Body of pancreas (tissue), 4 donors: ENCODE data around the gene SEC61G. TPM values are rescaled to one million over a fixed set of nuclear protein-coding genes. Genes with fewer than 3 reads are reported as not detected.

Experiments
- ATAC-seq: fragments of 150-250 bp; one replicate; pipeline ENCODE4 v1.9.1; 2016
- DNase-seq, 4 donors: peaks; one replicate each; pipeline ENCODE4 v3.0.0-alpha.2; 2019
- H3K27ac ChIP-seq, 4 donors: fragments of 200-600 bp; sonication (generic); 1 replicate in 3 of 4; 2 replicates in 1 of 4; pipeline versions ENCODE4 v1.5.1 to v1.6.1; 2016 to 2019; ENCODE audit warnings: mild to moderate bottlenecking in 1 of 4, mixed read lengths in 1 of 4, moderate library complexity in 1 of 4
- H3K27me3 ChIP-seq, 2 donors: fragments of 200-600 bp; sonication (generic); one replicate each; pipeline ENCODE4 v1.6.0; 2016; ENCODE audit warnings: mild to moderate bottlenecking in 1 of 2
- H3K36me3 ChIP-seq, 2 donors: fragments of 200-600 bp; sonication (generic); replicated peaks in 1 of 2; 2 replicates each; pipeline ENCODE4 v1.5.1; 2016; ENCODE audit warnings: low read depth in 2 of 2; ENCODE audit not compliant: insufficient read depth in 1 of 2
- H3K4me1 ChIP-seq: fragments of 200-600 bp; sonication (generic); one replicate; pipeline ENCODE4 v1.6.0; 2016
- H3K4me3 ChIP-seq, 2 donors: fragments of 200-600 bp; sonication (generic); 1 replicate in 1 of 2; 2 replicates in 1 of 2; pipeline ENCODE4 v1.5.1; 2016 to 2019
- H3K9me3 ChIP-seq, 3 donors: fragments of 200-600 bp; sonication (generic); 1 replicate in 2 of 3; 2 replicates in 1 of 3; pipeline ENCODE4 v1.5.1; 2016
- CTCF ChIP-seq, 7 experiments: fragments of 450-650 bp in 4 of 7; fragments of 200-600 bp in 3 of 7; sonication (generic) in 3 of 7; IDR thresholded peaks; one replicate each; pipeline ENCODE4 v1.5.1; 2016 to 2019; ENCODE audit warnings: antibody characterized with exemption in 7 of 7
- POLR2A ChIP-seq, 3 donors: fragments of 450-650 bp; IDR thresholded peaks; one replicate each; pipeline ENCODE4 v1.6.1; 2016; ENCODE audit warnings: antibody characterized with exemption in 3 of 3, mild to moderate bottlenecking in 2 of 3
- WGBS, 2 donors: methylation state at CpG; one replicate each; pipeline ENCODE4 v1.1.5; 2017; 5-methylcytosine and 5-hydroxymethylcytosine counted together
- intact Hi-C: fragments of 100-400 bp; cut with DNase I; formaldehyde crosslinking; loops from one replicate; pipeline ENCODE4 v1.15.1; 2023
- total RNA-seq, 2 donors: library from RNA; depleted of rRNA; stranded (reverse); fragments of >200 nt; gene quantifications; one replicate each; pipeline ENCODE4 v1.1.0, GENCODE V29; 2016

The SEC61G gene
- total RNA-seq, 2 donors from 2014 or later: 119 to 120 TPM

GRCh38 chr7:54747234-54747633 lies 11.8 kb downstream of the SEC61G start:
- ATAC-seq (no peak), DNase-seq (no peak)
- Histone ChIP-seq H3K27ac (no peak overlapping the region), H3K9me3 (no peaks in the 10 kb centered on the region), H3K27me3 (no peaks in the 10 kb centered on the region), H3K4me3 (no peak overlapping the region), H3K4me1 (no peaks in the 10 kb centered on the region), H3K36me3 (peaks cover 0 to 29% of the 10 kb centered on the region in 2 donors)
- WGBS, 2 donors: 92 to 94% methylated on average over 5 of the region's 5 CpGs
- intact Hi-C loops: no loop called here
- no peak for TF ChIP-seq CTCF (IDR thresholded peaks at IDR 0.05)
- TF ChIP-seq POLR2A (IDR thresholded peaks at IDR 0.05): no peak

GRCh38 chr7:54743580-54743979 lies 15.4 kb downstream of the SEC61G start:
- ATAC-seq: no peak
- intact Hi-C loops: no loop called here
- peaks cover 0 to 6% of the 10 kb centered on the region in 2 donors for H3K36me3 ChIP-seq
- H3K4me1 ChIP-seq: no peaks in the 10 kb centered on the region
- no peak overlapping the region for H3K4me3 ChIP-seq
- no peak for DNase-seq
- 93 to 97% methylated on average over 1 of the region's 1 CpG for WGBS, 2 donors
- H3K27me3 ChIP-seq: no peaks in the 10 kb centered on the region
- no peak overlapping the region for H3K27ac ChIP-seq
- no peaks in the 10 kb centered on the region for H3K9me3 ChIP-seq
- TF ChIP-seq POLR2A (IDR thresholded peaks at IDR 0.05) (no peak), CTCF (IDR thresholded peaks at IDR 0.05) (no peak)

GRCh38 chr7:54738737-54739136 lies 20.3 kb downstream of the SEC61G start:
- Histone ChIP-seq H3K9me3 (no peaks in the 10 kb centered on the region), H3K4me1 (no peaks in the 10 kb centered on the region), H3K27me3 (no peaks in the 10 kb centered on the region), H3K27ac (no peak overlapping the region), H3K4me3 (no peak overlapping the region), H3K36me3 (no peaks in the 10 kb centered on the region)
- TF ChIP-seq CTCF (IDR thresholded peaks at IDR 0.05): no peak
- TF ChIP-seq POLR2A (IDR thresholded peaks at IDR 0.05): no peak
- WGBS, 2 donors: 100% methylated on average over 1 of the region's 1 CpG
- intact Hi-C loops: no loop called here
- DNase-seq (no peak), ATAC-seq (no peak)

- H3K27me3 ChIP-seq: no peaks in the 10 kb centered on the region
- H3K27ac ChIP-seq: no peak overlapping the region
- no peak overlapping the region for H3K4me3 ChIP-seq
- H3K36me3 ChIP-seq: no peaks in the 10 kb centered on the region
- intact Hi-C loops: loop anchor here (10.0 kb wide), 1 partner anchor 64 kb away; no protein-coding TSS in a partner anchor
- 71 to 74% methylated on average over 1 of the region's 1 CpG for WGBS, 2 donors
- DNase-seq (no peak), ATAC-seq (no peak)
- TF ChIP-seq CTCF (IDR thresholded peaks at IDR 0.05) (no peak), POLR2A (IDR thresholded peaks at IDR 0.05) (no peak)
- no peaks in the 10 kb centered on the region for H3K4me1 ChIP-seq
- no peaks in the 10 kb centered on the region for H3K9me3 ChIP-seq
These were observed 29.9 kb downstream of the SEC61G start for GRCh38 chr7:54729107-54729506.

GRCh38 chr7:54728411-54728810 lies 30.6 kb downstream of the SEC61G start:
- WGBS, 2 donors: 28 to 33% methylated on average over 4 of the region's 4 CpGs
- TF ChIP-seq CTCF (IDR thresholded peaks at IDR 0.05) (no peak), POLR2A (IDR thresholded peaks at IDR 0.05) (no peak)
- Histone ChIP-seq H3K27me3 (no peaks in the 10 kb centered on the region), H3K36me3 (no peaks in the 10 kb centered on the region), H3K27ac (no peak overlapping the region), H3K4me3 (no peak overlapping the region), H3K9me3 (no peaks in the 10 kb centered on the region), H3K4me1 (no peaks in the 10 kb centered on the region)
- intact Hi-C loops: loop anchor here (10.0 kb wide), 1 partner anchor 64 kb away; no protein-coding TSS in a partner anchor
- no peak for ATAC-seq
- DNase-seq: no peak
